Keratinocyte (primary cell): ENCODE measurements around the gene TRAF5. TPM values are rescaled to one million over a fixed set of nuclear protein-coding genes. Genes with fewer than 3 reads are reported as not detected.

ENCODE experiments used
- DNase-seq: peaks from one replicate; pipeline ENCODE4 v3.0.0-alpha.2; 2011; ENCODE audit warnings: low read depth, missing footprints, low spot score
- FAIRE-seq: peaks from 2 replicates; lab custom pipeline; 2011; peaks lifted over from hg19 to GRCh38; lab: Jason Lieb, UNC
- H2AFZ ChIP-seq: 2 replicates; pipeline ENCODE4 v1.6.0; 2012; ENCODE audit warnings: low read length, control low read depth, inconsistent platforms; ENCODE audit not compliant: control insufficient read depth
- H3K27ac ChIP-seq: 2 replicates; pipeline ENCODE4 v1.5.1; 2011; ENCODE audit warnings: low read length; ENCODE audit not compliant: control insufficient read depth, insufficient read depth
- H3K27me3 ChIP-seq: 3 replicates; pipeline ENCODE4 v1.6.0; 2011; ENCODE audit warnings: low read length; ENCODE audit not compliant: control insufficient read depth, insufficient read depth; ENCODE audit errors: extremely low read depth
- H3K36me3 ChIP-seq, 2 experiments: 2 replicates in 1 of 2; 3 replicates in 1 of 2; pipeline ENCODE4 v1.5.1; 2011; ENCODE audit warnings: low read length in 2 of 2, mild to moderate bottlenecking in 1 of 2; ENCODE audit not compliant: control insufficient read depth in 2 of 2, insufficient read depth in 2 of 2; ENCODE audit errors: extremely low read depth in 1 of 2
- H3K4me1 ChIP-seq: 3 replicates; pipeline ENCODE4 v1.5.1; 2011; ENCODE audit warnings: low read length; ENCODE audit not compliant: control insufficient read depth, insufficient read depth; ENCODE audit errors: extremely low read depth
- H3K4me2 ChIP-seq: 3 replicates; pipeline ENCODE4 v1.6.0; 2011; ENCODE audit warnings: low read depth, low read length; ENCODE audit not compliant: control insufficient read depth, insufficient read depth; ENCODE audit errors: extremely low read depth
- H3K4me3 ChIP-seq, 3 experiments: fragments of 200-600 bp in 1 of 3; sonication (generic) in 1 of 3; 2 replicates in 2 of 3; 3 replicates in 1 of 3; pipeline ENCODE4 v1.5.1; 2011 to 2016; ENCODE audit warnings: low read length in 3 of 3, mild to moderate bottlenecking in 3 of 3, control low read depth in 2 of 3, inconsistent platforms in 1 of 3, low read depth in 1 of 3, mixed read lengths in 1 of 3, mixed run types in 1 of 3, moderate library complexity in 1 of 3; ENCODE audit not compliant: control insufficient read depth in 2 of 3, insufficient read depth in 2 of 3; ENCODE audit errors: extremely low read depth in 1 of 3
- H3K79me2 ChIP-seq: 2 replicates; pipeline ENCODE4 v1.6.0; 2012; ENCODE audit warnings: low read length; ENCODE audit not compliant: control insufficient read depth, insufficient read depth
- H3K9ac ChIP-seq: 3 replicates; pipeline ENCODE4 v1.6.0; 2011; ENCODE audit warnings: low read length; ENCODE audit not compliant: control insufficient read depth, insufficient read depth; ENCODE audit errors: extremely low read depth
- H3K9me1 ChIP-seq: 3 replicates; pipeline ENCODE4 v1.6.0; 2011; ENCODE audit warnings: low read length; ENCODE audit not compliant: control insufficient read depth, insufficient read depth; ENCODE audit errors: extremely low read depth
- H3K9me3 ChIP-seq: 2 replicates; pipeline ENCODE4 v1.5.1; 2012; ENCODE audit warnings: low read depth, low read length; ENCODE audit not compliant: control insufficient read depth
- H4K20me1 ChIP-seq: 3 replicates; pipeline ENCODE4 v1.6.0; 2011; ENCODE audit warnings: low read length; ENCODE audit not compliant: control insufficient read depth, insufficient read depth; ENCODE audit errors: extremely low read depth
- CTCF ChIP-seq, 3 experiments: IDR thresholded peaks in 1 of 3; conservative IDR thresholded peaks in 1 of 3; optimal IDR thresholded peaks in 1 of 3; 2 replicates in 2 of 3; 3 replicates in 1 of 3; pipeline versions ENCODE3 to v1.5.1; 2011; ENCODE audit warnings: low read length in 3 of 3, mild to moderate bottlenecking in 3 of 3, moderate library complexity in 2 of 3, control low read depth in 1 of 3, inconsistent platforms in 1 of 3; ENCODE audit not compliant: insufficient read depth in 2 of 3; ENCODE audit errors: extremely low read depth in 1 of 3
- EZH2 ChIP-seq: IDR thresholded peaks from one replicate; pipeline ENCODE4 v1.6.1; 2012; ENCODE audit warnings: inconsistent platforms, mild to moderate bottlenecking, low read length, moderate library complexity
- dilution Hi-C: fragments of 300-500 bp; cut with MboI; formaldehyde crosslinking; loops from one replicate; pipeline ENCODE4 v1.7.0; 2020; ENCODE audit warnings: low sequenced_read_pairs; ENCODE audit not compliant: extremely low pct_ligation_motif_present
- polyA plus RNA-seq, 5 experiments: library from polyadenylated mRNA; depleted of rRNA in 3 of 5; stranded (reverse) in 3 of 5; stranded (forward) in 1 of 5; unstranded in 1 of 5; fragments of >200 nt; gene quantifications; 1 replicate in 1 of 5; 2 replicates in 3 of 5; 3 replicates in 1 of 5; pipeline versions ENCODE4 v1.2.1 to v1.2.3, GENCODE V29; 2011 to 2012; ENCODE audit warnings: missing spikeins in 2 of 5, low read depth in 1 of 5, low replicate concordance in 1 of 5

TRAF5 gene
- polyA plus RNA-seq, 1 donor (not counting 4 experiments of a cell fraction or from before 2014, with no cell fraction given) = 2.1 TPM

DNA sequence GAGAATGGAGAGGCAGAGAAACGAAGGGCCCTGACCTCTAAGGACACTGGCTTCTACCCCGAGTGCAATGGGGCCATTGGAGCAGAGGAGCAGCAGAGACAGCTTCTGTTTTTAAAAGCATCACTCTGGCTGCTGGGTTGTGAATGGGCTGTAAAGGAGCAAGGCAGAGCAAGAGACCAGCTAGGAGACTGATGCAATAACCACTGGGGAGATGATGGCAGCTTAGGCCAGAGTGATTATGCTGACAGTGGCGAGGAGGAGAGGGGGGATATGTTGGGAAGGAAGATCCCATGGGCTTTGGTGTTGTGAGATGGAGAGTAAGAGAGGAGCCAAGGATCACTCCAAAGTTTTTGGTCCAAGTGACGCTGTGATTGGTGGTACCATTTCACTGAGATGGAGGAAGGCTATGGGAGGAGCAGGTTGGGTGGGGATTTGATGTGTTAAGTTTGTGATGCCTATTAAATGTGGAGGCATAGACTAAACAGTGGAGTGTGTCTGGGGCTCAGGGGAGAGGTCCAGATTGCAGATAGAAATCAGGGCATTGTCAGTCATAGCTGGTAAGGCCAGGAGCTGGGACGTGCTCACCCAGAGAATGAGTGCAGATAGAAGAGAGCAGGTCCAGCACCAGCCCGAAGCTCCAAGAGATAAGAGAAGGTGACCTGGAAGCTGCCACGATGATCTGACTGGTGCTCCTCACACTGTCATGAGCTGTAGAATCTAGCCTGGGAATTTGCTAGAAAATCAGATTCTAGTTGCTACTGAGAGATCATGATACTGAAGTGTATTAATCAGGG is 11.0 kb downstream of the TRAF5 start:
- Histone ChIP-seq H3K27me3 (no peaks in the 10 kb centered on the region), H3K4me2 (no peak overlapping the region), H3K4me3 (no peak overlapping the region), H4K20me1 (no peaks in the 10 kb centered on the region), H3K4me1 (no peaks in the 10 kb centered on the region), H3K79me2 (no peaks in the 10 kb centered on the region), H3K27ac (no peak overlapping the region), H3K9me1 (no peaks in the 10 kb centered on the region), H2AFZ (no peak overlapping the region), H3K36me3 (no peaks in the 10 kb centered on the region), H3K9ac (no peak overlapping the region), H3K9me3 (no peaks in the 10 kb centered on the region)
- TF ChIP-seq EZH2 (no peak), CTCF (optimal IDR thresholded peaks at IDR 0.05 in 1 of 3, IDR thresholded peaks at IDR 0.05 in 1 of 3, conservative IDR thresholded peaks at IDR 0.05 in 1 of 3; ENCODE audit: extremely low read depth in 1 of 3, insufficient read depth in 2 of 3, low read length in 3 of 3) (no peak)
- no peak for DNase-seq
- FAIRE-seq = no peak
- dilution Hi-C loops = no loop called here

DNA sequence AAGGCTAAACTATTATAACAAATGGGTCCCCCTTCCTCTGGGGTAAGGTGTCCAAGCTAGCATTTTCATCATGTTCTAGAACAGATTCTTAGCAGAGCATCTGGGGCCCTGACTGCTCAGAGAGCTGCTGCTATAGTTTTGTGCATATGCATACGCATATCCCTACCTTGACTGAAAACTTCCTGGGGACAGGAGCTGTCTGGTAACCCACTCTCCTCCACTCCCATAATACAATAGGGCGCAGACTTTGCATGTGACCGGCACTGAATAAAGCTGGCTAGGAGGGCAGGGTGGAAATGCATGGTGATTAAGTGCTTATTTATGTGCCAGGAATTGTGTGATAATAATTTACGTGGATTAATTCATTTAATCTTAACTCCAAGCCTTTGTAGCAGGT is 11.6 kb downstream of the TRAF5 start:
- H3K36me3 ChIP-seq = no peaks in the 10 kb centered on the region
- H3K27me3 ChIP-seq = no peaks in the 10 kb centered on the region
- no peak overlapping the region for H2AFZ ChIP-seq
- no peak overlapping the region for H3K27ac ChIP-seq
- no peak overlapping the region for H3K4me2 ChIP-seq
- H3K4me1 ChIP-seq = no peaks in the 10 kb centered on the region
- no peaks in the 10 kb centered on the region for H3K79me2 ChIP-seq
- no peaks in the 10 kb centered on the region for H3K9me3 ChIP-seq
- no peak for FAIRE-seq
- no peak for DNase-seq
- TF ChIP-seq EZH2 = no peak
- no peak for TF ChIP-seq CTCF (optimal IDR thresholded peaks at IDR 0.05 in 1 of 3, IDR thresholded peaks at IDR 0.05 in 1 of 3, conservative IDR thresholded peaks at IDR 0.05 in 1 of 3; ENCODE audit: extremely low read depth in 1 of 3, insufficient read depth in 2 of 3, low read length in 3 of 3)
- dilution Hi-C loops = no loop called here
- H4K20me1 ChIP-seq = no peaks in the 10 kb centered on the region
- no peak overlapping the region for H3K9ac ChIP-seq
- no peaks in the 10 kb centered on the region for H3K9me1 ChIP-seq
- H3K4me3 ChIP-seq = no peak overlapping the region
